A673 (cell line): ENCODE measurements around the gene UNC5A.

Experiments used
- EZH2 ChIP-seq: fragments of 200-600 bp; sonication (generic); IDR thresholded peaks from 2 replicates; pipeline ENCODE4 v1.6.1; 2017; ENCODE audit warnings: borderline replicate concordance, low read depth, mild to moderate bottlenecking, mixed read lengths, antibody characterized with exemption, low read length; ENCODE audit not compliant: poor library complexity, severe bottlenecking
- TF ChIP-seq, protein P1 (sequence below): fragments of 300-800, 200-600 bp; sonication (generic); conservative IDR thresholded peaks from 2 replicates; pipeline ENCODE4 v1.5.1; 2017; ENCODE audit warnings: low read depth, mild to moderate bottlenecking, antibody characterized with exemption, low read length, moderate library complexity, mixed read lengths

DNA sequence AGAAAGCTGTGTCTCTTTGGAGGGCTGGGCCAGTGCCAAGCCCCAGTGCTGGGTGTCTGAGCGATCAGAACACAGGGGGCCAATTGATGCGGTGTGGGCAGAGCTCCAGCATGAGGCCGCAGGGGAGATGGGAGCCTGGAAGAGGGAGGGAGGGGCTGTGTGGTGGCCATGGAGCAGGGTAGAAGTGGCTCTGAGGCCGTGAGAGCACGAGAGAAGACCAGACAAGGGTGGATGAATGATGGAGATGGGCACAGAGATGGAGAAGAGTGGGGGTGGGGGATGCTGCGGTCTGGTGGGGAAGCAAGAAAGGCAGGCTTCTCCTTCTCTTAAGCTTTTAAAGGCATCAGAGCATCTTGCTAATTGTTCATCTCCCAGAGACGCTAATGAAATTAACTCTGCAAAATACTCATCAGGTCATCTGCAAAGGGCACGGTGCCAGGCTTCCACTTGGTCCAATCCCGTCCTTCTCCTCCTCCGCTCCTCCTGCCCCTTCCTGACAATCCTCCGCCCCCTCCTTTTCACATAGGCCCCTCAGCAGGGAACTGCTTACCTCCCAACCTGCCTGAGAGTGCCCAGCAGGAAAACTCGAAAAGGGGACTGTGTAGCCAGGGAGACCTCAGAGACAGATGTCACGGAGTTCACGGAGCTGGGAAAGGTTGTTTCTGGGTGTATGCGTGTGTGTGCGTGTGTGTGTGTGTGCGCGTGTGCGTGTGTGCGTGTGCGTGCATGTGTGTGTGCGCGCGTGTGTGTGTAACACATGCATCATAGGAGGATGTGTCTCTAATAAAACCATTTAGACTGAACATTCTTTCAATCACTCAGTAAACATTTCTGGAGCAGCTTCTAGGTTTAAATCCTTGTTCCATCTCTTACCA lies 7.1 kb upstream of the UNC5A start:
- TF ChIP-seq, protein P1, sequence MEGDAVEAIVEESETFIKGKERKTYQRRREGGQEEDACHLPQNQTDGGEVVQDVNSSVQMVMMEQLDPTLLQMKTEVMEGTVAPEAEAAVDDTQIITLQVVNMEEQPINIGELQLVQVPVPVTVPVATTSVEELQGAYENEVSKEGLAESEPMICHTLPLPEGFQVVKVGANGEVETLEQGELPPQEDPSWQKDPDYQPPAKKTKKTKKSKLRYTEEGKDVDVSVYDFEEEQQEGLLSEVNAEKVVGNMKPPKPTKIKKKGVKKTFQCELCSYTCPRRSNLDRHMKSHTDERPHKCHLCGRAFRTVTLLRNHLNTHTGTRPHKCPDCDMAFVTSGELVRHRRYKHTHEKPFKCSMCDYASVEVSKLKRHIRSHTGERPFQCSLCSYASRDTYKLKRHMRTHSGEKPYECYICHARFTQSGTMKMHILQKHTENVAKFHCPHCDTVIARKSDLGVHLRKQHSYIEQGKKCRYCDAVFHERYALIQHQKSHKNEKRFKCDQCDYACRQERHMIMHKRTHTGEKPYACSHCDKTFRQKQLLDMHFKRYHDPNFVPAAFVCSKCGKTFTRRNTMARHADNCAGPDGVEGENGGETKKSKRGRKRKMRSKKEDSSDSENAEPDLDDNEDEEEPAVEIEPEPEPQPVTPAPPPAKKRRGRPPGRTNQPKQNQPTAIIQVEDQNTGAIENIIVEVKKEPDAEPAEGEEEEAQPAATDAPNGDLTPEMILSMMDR, result no peak
- no peak for TF ChIP-seq EZH2
